CD4-positive, alpha-beta T cell treated with Interferon alpha-2 for 1 hour (primary cell): ENCODE data around the gene PLPP6.

Experiments
- DNase-seq, 2 donors: peaks; one replicate each; pipeline ENCODE4 v3.0.0-alpha.2; 2020 to 2022

The PLPP6 gene

DNA sequence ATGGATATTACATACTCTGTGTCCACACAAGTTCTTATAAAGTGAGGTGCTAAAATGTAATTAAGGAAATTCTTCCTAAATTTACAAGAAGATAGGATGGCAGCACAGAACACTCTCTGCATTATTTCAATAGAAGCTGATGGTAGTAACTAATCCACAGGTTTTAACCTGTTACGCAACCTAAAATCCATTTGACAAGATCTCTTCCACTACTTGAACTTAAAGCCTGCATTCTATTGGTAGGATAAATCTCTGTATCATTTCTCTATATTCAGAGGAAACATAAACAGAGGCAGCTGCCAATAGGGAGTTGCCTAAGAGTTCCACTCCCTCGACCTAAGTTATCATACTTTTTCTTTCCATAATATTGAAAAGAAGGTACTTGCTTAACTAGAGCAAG is 38.8 kb downstream of the PLPP6 start:
- DNase-seq, result no peak

DNA sequence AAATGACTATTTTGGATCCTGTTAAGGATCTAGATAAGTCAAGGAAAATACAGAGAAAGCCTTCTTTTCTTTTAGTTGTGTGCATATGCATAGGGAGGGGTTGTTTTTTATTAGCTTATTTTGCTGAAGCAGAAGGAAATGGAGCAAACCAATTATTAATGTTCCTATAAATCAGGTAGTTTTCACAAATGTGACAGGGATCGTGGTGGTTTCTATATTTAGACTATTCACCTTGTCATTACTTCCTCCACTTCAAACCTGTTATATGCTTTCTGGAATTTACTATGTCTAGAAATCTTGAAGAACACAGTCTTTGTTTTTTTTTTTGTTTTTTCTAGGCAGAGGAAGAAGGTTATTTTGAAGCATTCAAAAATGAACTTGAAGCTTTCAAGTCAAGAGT is 39.4 kb downstream of the PLPP6 start:
- no peak for DNase-seq

GRCh38 chr9:4704129-4704528 is 42.0 kb downstream of the PLPP6 start:
- no peak for DNase-seq

DNA sequence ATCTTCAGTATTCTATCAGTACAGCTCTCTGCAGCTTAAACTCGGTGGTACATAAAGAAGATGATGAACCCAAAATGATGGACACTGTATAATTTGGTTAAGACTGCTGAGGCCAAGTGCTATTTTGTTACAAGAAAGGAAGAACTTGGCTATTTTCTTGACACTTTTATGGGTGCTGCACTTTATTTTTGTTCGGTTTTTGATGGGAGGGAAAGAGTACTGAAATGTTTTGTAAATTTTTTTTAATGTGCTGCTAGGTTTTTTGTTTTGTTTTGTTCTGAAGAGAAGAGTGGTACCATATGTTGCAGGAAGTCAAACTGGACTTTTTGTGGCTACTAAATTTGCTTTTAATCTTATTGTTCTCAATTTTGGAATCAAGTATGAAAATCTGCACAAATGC is 43.9 kb downstream of the PLPP6 start:
- no peak for DNase-seq

DNA sequence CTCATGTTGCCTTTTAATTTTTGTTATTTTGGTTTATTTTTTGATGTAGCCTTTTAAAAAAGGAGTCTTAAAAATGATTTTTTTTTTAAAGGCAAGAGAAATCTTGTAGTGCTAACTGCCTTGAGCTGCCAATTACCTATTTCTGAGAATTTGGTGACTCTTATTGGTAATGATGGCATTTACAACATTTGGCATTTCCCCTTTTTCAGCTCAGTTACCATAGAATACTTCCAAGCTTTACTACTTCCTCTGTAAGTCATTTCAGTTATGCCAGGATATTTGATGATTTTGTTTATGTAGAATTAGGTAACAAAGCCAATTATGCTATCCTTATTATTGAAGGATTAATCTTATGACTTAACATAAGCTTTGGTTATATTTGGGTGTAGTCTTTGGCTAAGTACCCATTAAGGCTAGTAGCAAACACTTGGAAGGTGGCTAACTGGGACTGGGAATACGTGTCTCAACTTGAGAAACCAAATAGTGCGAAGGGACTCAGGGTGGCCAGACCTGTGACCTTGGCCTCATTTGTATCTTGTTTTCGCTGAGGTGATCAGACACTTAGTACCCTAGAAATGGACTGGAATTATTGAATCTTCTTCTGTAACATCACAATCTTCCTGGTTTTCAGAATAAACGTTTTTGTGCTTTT is 45.0 kb downstream of the PLPP6 start:
- peak in 1 of 2 donors; percentile 6 for DNase-seq

DNA sequence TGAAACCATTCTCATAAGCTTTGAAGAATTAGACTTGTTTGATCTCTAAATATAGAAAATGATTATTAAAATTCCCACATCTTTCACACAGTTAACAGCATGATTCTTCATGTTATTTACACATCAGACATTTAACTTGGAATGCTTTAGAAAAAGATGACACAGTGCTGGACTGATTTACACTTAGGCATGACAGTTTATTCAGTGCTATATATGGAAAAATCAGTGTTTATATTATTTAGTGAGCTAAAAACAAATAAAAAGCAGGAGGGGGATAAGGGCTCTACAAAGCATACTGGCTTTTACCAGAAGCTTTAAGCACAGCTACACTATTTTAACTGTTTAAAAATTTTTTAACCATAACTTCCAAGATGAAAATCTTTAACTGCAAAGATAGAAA is 47.3 kb downstream of the PLPP6 start:
- DNase-seq, result no peak

DNA sequence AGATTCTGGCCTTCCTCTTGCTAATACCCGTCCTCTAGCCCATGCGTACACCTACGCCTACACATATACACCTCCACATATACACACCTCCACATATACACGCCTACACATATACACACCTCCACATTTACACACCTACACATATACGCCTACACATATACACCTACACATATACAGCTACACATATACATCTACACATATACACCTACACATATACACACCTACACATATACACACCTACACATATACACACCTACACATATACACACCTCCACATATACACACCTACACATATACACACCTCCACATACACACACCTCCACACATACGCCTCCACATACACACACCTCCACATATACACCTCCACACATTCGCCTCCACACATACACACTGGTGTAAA is 51.8 kb downstream of the PLPP6 start:
- no peak for DNase-seq

DNA sequence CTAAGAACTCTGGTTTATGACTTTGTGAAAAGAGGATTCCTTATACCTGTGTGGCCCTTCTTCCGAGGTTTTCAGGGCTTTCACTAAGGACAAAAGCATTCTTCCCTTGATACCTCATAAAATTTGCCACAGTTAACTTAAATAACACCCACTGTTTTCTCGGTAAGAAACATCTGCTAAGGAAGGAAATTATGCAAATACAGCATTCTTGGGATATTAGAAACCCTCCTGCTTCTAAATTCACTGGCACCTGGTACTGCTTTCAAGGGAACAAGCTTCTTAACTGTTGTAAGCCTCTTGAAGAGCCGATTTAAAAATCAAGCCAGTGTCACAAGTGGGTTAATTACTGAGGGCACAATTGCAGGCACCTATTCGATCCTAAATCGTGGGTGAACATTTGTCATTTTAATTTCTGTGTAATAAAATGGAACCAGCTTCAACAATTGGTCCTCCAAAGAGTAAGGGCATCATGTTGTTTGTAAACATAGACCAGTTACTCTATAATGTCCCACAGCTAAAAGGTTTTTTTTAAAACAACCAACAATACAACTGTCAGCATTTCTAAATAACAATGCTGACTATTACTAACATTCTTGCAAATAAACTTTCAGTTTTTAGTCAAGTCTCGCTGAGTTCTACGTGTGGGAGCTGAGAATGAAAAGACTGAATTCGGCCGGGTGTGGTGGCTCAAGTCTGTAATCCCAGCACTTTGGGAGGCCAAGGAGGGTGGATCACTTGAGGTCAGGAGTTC is 52.3 kb downstream of the PLPP6 start:
- DNase-seq, result no peak
